NCI-H1930 (cell line): ENCODE data around the gene TCERG1L.
"Not testable (repeated sequence)": the region's sequence is repeated elsewhere in the genome, so short reads cannot be mapped to it uniquely, and the experiment has no call there.

ENCODE experiments used
- DNase-seq, 2 experiments: peaks; one replicate each; lab custom pipeline; 2025; lab: John Stamatoyannopoulos, UW

The TCERG1L gene

DNA sequence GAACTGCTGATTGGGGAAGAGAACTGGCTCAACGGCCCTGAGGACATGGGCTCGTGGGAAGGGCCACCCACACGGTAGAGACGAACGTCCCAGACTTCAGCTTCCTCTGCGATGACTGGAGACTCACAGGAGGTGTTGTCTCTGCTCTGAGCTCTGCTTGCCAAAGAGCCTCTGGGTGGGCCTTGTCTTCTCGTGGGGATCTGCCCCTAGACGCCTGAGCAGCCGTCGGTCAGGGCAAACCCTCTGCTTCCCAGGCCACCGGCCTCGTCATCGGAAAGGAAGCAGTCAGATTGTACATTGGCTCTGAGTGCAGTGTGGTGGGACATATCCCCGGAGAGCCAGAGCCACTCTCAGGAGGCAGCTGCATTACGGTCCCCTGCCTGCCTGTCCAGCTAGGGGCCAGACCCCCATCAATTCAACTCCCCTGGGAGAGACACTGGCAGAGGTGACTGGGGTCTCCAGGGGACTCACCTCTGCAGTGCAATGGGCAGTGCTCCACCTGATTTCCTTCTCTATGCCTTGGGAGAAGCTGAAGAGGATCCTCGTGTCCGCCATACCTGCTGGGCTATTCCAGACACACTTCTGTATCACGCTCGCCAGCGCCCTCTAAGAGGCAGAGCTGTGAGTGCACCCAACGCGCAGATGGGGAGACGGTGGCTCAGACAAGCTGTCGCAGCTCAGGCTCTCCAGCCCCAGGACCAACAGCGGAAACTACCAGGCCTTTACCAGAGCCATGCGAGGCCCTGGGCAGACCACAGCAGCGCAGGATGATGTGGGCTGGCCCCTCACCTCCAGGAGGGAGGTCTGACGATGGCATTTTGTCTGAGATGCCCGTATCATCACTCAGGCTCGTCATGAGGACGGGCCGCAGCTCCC is 227.4 kb downstream of the TCERG1L start:
- no peak for DNase-seq

DNA sequence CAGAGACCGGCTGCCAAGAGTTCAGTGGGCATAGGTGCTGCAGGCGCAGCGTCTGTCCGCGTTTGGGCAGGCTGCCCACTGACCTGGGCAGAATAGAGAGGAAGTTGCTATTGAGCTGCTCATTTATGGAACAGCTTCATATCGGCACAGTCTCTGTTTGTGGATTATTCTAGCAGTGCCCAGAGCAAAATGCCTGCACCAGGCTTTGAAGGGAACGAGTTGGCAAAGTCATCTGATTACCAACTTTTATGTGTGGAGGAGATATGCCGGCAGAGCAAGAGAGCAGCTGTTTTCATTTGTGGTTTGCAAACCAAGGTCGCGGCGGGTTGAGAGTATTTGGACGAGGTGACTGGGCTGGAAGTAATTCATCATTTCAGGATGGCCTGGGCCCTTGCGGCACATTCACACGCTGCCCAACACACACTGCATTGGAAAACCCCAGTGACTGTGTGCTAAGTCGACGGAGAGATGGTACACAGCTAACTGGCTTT is 228.5 kb downstream of the TCERG1L start:
- DNase-seq = no peak

DNA sequence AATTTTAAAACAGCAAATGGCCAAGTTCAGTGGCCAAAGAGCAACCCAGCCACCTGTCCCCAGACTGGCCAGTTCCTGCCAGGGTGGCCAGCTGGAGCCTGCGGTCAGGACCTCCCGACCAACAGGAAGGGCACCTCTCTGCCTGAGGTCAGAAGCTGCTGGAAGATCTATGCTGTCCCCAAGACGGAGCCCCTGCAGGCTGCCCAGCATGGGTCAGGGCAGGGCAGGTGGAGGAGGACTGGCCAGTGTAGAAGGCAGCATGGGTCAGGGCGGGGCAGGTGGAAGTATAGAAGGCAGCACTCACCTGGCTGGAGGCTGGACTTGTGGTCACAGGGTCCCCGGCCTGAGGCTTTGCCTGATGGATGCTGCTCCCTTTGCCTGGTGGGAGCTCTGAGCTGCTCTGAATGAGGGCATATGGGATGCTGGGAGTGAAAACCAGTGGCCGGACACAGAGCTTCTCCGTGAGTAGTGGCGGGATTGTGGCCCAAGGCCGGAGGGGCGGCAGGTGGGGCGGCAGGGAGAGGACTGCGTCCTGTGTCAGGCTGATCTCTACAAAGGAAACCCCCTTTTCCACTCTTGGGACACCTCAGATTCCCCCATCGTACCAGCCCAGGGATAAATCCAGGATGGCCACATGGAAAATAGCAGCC is 229.2 kb downstream of the TCERG1L start:
- DNase-seq = no peak

DNA sequence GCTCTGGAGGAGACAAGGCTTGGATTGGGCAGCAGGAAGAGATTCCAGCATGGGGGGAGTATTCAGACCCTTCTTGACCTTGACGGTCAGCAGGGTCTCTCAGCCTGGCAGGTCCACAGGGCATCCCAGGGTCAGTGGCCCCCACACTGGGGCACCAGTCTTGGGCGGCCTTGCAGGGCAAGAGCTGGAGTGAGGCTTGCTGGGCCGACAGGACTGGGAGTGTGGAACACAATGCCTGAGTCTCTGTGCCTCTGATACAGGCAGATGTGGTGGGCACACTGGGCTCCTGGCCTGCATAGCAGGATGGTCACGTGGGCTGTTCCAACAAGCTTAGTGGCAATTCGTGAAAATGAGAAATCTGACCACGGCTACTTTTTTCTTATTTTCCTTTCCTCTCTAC is 229.7 kb downstream of the TCERG1L start:
- DNase-seq = no peak

DNA sequence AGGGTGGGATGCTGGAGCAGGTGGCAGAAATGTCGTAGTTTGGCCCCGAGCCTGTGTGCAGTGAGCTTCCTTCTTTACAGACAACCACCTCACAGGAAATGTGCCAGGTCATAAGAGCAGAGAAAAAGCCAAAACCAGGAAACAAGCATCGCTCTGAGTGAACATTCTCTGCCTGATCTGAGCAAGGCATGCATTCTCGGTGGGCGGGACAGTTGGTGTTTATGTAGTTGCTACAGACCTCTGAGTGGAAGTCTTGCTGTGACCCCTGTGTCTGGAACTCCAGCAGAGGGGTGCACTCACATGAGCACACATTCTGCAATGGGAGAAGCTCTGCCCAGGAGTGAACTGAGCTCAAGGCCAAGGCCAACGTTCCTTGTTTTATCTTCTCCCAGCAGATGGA is 230.1 kb downstream of the TCERG1L start:
- no peak for DNase-seq

DNA sequence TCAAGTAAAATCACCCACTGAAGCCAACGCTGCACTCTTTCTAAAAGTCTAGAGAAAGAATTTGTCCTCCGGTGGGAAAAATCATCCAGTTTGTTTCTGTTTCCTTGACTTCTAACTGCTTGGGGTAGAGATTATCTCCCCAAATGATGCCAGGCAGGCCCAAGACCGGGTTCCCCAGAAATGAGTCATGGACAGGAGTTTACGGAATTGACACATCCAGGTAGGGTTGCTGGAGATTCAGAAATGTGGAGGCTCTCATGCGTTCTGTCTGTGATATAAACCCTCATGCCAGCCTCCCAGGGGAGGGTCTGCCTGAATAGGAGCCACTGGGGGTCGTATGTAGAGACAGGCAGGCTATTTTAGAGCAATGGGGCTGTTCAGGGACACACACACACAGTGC is 230.9 kb downstream of the TCERG1L start:
- no peak for DNase-seq

DNA sequence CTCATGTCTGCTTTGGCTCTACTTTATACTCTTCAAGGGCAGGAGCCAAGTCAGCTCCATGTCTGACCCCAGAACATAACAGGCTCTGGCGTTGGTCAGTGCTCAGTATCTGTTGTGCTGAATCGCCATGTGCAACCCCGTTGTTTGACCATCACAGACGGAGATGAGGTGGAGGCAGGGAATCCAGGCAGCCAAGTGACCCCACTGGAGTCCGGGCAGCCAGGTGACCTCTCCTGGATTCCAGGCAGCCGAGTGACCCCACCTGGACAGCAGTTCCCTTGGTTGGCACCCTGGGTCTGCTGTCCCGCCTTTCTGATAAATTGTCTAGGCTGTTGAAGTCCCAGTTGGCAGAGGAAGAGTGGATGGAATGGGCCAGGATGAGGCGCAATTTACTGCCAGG is 232.2 kb downstream of the TCERG1L start:
- DNase-seq = no peak

DNA sequence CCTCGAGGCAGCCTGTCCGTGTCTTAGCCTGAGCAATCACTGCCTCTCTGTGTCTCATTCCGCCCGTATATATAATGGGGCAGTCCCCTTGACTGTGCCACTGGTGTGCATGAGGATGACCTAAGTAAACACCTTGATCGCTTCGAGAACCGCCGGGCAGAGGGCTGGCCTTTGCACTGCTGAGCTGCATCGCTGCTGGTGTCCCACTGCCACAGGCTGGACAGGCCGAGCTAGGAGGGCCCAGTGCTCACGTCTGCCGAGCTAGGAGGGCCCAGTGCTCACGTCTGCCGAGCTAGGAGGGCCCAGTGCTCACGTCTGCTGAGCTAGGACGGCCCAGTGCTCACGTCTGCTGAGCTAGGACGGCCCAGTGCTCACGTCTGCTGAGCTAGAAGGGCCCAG is 232.6 kb downstream of the TCERG1L start:
- DNase-seq = not testable (repeated sequence)

DNA sequence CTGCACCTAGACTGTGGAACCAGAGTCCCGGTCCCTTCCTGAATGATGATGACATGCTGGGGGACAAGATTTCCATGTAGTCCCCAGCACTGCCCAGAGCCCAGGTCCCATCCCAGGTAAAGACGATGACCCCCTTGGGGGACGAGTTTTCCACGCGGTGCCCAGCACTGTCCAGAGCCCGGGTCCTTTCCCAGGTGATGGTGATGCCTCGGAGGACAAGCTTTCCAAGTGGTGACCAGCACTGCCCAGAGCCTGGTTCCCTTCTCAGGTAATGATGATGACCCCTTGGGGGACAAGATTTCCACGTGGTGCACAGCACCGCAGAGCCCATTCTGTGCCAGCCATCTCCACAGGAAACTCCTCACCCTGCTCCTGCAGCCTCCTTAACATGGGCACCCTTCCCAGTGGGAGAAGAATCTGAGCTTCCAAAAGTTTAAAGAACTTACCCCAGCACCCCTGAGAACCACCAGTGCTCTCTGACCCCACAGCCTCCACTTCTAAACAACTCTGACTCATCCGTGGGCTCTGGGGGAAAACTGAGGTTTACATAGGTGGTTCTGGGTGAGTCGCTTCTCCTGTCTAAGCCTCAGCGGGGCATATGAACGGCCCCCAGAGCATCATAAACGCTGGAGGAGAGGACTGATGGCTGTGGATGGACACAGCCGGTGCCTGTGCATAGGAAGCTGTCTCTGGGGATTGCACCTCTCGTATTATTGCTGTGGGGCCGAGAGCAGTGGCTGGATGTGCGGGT is 233.2 kb downstream of the TCERG1L start:
- DNase-seq = no peak

DNA sequence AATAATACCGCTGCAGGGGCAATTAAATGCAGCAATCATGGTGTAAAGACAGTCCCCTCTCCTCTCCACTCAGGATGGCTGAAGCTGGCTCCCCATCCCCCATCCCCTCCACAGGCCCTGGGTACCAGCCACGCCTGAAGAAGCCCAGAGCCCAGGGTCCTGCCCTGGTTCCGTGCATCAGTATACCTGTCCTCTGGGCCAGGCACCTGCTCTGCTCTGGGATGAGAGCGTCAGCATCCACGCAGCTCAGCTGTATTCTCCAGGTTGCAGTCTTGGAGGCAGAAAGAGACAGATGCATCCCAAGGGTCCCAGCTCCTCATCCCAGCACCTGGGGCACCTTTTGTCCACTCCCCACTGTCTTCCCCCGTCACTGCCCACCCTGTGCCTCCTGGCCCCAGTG is 233.8 kb downstream of the TCERG1L start:
- DNase-seq = no peak

DNA sequence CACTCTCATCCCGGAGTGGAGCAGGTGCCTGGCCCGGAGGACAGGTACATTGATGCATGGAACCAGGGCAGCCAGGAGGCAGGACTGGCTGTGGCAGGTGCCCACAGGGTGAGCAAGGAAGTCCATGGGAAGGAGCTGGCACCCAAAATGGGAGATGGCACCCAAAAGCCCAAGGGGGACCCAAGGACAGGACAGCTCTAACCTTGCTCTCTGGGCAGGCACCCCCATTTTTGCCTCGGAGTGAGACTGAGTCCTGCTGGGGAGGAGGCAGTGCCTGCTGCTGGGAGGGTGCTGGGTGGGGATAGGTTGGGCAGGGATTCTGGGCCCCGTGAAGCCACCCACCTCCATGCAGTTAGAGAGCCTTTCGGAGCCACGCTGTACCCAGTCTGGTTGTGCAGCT is 234.5 kb downstream of the TCERG1L start:
- no peak for DNase-seq

DNA sequence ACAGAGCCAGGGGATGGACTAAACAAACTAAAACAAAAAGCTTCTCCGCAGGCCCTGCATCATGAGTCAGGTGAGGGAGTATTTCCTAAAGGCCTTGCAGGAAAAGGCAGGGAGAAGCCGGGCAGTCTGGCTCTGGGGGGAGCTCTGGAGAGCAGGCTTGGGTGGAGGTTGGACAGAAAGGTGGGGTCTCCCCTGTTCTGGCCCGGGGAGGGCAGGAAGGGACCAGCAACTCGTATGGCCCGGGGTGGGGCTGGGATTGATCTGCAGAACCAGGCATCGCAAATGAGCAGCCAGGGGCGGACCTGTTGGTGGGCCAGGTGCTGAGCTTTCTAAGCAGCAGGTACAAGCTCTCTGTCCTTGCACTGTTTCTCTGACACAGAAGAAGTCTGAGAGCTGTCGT is 235.2 kb downstream of the TCERG1L start:
- no peak for DNase-seq

DNA sequence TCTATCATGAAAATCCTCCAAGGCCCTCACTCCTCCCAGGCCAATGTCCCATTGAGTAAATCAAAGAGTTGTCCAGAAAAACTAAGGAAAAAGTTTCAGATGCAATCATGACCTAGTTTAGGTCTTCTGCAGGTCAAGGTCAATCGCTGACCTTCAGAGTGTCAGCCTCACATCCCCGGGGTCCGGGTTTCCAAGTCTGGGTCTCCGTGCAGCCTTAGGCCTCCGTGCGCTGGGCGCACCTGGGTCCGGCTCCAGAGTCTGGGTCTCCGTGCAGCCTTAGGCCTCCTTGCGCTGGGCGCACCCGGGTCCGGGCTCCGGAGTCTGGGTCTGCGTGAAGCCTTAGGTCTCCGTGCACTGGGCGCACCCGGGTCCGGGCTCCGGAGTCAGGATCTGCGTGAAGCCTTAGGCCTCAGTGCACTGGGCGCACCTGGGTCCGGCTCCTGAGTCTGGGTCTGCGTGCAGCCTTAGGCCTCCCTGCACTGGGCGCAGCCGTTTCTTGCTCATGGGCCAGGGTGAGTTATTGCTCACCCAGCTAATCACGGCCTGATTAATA is 236.2 kb downstream of the TCERG1L start:
- DNase-seq = no peak

DNA sequence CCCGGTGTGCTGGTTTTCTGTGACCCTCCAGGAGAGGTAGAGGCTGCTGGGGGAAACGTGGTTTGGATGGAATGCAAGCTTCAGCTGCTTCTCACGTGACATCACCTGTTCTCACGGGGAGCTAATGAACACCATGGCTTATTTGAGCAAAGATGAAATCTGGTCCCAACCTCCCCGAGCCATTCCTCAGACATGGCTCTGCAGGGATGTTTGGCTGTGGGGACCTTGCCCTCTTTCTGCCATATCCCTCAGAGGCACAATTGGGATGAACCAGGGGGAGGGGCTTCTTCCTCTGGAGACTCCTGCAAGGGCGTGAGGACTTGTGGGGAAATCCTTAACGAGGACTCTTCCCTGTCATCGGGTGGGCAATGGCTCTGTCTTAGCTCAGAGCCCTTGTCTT is 236.8 kb downstream of the TCERG1L start:
- no peak for DNase-seq

DNA sequence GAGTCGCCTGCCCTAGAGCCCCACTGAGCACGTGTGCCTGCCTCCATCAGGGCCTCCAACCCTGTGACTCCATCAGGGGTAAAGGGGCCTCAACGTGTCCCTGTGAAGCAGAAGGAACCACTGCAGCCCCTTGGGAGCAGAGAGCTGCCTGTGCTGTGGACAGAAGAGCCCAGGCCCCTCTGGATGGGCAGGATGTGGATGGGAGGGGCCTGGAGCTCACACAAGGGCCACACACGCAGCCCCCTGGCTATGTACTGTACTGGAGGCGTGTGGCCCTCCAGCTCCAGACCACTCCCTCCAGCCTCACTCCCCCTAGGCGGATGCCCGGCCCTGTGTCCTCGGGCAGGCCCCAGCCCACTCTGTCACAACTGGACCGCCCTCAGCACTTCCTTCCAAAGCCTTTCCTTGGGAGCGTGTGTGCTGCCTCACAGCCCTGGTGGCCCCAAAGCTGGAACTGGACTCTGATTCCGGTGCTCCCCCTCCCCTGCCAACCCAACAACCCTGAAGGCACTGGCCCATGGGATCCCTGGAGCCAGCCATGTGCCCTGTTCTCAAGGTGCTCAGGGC is 238.0 kb downstream of the TCERG1L start:
- DNase-seq = no peak

DNA sequence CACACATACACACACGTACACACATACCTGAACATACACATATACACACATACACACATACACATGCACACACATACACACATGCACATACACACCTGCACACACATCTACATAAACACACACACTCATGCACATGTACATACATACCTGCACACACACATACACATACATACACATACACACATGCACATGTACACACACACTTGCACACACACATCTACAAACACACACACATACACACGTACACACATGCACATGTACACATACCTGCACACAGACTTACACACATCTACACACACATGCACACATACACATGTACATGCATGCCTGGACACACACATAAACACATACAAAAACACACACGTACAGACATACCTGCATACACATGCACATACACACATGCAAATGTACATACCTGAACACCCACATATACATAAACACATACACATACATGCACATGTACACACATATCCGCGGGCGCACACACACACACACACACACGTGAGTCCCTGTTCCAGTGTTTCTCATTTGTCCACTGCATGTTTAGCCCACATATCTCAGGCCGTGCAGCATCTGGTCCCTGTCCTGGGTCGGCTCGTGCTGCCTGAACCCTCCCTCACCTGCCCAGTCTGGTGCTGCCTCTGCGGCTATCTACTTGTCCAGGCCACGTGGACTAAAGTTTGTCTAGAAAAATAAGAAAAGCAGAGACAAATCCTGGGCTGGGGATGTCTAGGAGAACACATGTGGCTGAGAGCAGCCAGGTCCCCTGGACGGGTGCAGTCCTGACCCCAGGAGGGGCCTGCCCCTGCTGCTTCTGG is 238.7 kb downstream of the TCERG1L start:
- DNase-seq = no peak

DNA sequence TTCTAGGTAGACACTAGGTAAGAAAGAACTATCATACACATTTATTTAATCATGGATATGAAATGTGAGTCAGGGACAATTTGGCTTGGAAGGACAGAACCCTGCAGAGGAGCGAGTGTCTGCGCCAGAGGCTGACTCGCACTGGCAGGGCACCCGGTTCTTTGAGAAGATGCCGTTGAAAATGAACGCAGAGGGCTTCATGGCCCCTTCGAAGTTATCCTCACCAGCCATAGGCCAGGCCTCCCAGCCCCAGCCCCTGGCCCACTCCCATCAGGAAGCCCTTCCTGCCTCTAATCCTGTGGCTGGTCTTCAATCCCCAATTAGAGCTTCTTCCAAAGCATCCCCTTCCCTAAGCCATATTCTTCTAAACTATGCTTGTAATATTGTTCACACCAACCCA is 239.8 kb downstream of the TCERG1L start:
- no peak for DNase-seq

DNA sequence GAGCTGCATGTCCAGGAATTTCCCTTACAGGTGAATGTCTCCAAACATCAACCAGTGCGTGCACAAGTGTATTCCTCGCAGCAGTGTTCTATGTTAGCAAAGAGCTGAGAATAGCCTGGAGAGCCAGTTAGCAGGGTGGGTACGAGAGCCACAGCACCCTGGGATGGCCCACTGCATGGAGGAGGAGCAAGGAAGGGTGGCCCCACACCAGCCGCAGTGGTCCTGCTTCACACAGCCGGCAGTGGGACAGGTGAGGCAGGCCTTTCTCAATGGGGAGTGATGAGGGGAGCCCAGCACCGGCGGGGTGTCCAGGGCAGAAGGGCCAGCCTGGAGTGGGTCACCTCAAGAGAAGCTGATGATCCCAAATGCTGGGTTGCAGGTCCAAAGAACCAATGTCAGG is 240.7 kb downstream of the TCERG1L start:
- DNase-seq = no peak

DNA sequence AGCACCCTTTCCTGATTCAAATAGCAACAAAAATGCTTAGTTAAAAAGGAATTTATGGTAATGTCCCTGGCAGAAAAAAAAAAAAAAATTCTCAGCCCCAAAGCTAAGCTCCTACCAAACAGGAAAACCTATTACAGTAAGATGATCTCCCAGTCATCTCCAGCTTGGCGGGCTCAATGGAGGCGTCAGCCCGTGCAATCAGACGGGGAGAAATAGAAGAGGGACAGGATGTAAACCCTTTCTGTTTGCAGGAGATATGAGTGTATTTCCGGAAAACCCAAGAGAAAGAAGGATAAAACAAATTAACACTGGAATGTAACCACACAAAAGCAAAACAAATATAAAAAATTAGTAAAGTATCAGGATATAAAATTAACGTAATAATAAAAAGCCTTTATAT is 242.8 kb downstream of the TCERG1L start:
- no peak for DNase-seq

DNA sequence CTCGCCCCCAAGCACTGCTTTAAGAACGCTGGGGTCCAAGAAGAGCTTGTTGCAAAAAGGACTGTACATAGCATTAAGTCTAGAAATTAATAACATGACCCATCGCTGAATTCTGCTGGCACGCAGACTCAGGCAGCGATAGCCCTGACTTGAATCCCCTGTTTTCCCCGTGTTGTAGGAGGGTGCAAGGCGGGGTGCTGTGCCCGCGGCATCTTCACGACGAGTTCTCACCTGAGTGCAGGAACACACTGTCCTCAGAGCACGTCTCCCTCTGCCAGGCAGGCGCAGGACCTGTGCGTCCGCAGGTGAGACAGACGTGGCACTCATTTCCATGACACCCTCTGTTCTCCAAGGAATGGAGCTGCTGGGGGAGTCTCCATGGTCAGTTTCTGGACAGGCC is 243.2 kb downstream of the TCERG1L start:
- no peak for DNase-seq

DNA sequence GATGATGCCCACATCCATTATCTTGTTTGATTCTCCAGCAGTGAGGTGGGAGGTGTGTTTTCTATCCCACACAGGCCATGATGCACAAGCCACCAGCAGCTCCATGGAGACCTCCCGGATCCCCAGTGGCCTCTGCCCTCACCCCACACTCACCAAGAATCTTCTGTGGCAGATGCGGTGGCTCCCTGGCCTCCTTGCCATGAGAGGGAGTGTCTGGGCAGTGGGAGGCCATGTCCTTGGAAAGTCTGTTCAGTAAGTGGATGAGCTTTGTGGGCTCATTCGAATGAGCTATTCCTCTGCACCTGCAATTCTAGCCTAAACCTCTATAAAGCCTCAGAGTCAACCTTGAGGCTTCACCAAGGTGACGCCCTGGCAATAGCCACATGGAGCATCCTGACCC is 243.8 kb downstream of the TCERG1L start:
- DNase-seq = no peak
